ENCODE results near the gene RBM4B. TPM values are rescaled to one million over a fixed set of nuclear protein-coding genes. Genes with fewer than 3 reads are reported as not detected.
A peak's percentile ranks its signal among the peaks of the same experiment; 100 is the strongest.

RBM4B gene
- total and polyA plus RNA-seq, 2 of the 13 experiments (the other 11 are each of a cell fraction or from before 2014, with no cell fraction given): 25.8 to 32.4 TPM

DNA sequence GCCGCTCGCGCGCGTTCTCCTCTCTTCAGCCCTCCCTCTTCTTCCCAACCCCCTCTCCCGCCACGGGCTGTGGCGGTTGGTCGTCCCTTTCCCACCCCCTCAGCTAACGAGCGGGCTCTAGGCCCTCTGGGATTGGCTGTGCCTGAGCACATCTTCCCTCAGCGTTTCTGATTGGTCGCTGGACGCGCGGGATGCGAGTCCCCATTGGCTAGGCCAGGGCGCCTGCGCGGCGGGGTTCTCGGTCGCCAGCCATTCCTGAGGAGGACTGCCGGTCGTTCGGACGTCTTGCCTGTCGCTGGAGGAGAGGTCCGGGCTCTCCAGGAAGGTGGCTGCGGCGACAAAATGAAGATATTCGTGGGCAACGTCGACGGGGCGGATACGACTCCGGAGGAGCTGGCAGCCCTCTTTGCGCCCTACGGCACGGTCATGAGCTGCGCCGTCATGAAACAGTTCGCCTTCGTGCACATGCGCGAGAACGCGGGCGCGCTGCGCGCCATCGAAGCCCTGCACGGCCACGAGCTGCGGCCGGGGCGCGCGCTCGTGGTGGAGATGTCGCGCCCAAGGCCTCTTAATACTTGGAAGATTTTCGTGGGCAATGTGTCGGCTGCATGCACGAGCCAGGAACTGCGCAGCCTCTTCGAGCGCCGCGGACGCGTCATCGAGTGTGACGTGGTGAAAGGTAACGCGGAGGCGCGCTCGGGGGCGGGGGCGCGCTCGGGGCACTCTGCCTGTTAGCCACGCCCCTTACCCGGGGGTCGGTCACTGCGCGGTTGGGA lies 61.1 kb downstream of the RBM4B start, which contains the start of gene RBM14 (continued):
- no peak for TF ChIP-seq TBP (CRISPR knock-in tag; IDR thresholded peaks at IDR 0.05)
- TF ChIP-seq ZNF468 (CRISPR knock-in tag; IDR thresholded peaks at IDR 0.05): no peak
- peak; percentile 91 for TF ChIP-seq GTF3A (CRISPR knock-in tag; conservative IDR thresholded peaks at IDR 0.05)
- TF ChIP-seq GATAD2A (CRISPR knock-in tag; IDR thresholded peaks at IDR 0.05): peak; percentile 10; the same call in 1 of the 2 replicates
- no peak; the same call in 1 of the 2 replicates for TF ChIP-seq SMYD3 (CRISPR knock-in tag; IDR thresholded peaks at IDR 0.05)
- TF ChIP-seq ZFP62 (CRISPR knock-in tag; IDR thresholded peaks at IDR 0.05): no peak
- TF ChIP-seq, protein P1, sequence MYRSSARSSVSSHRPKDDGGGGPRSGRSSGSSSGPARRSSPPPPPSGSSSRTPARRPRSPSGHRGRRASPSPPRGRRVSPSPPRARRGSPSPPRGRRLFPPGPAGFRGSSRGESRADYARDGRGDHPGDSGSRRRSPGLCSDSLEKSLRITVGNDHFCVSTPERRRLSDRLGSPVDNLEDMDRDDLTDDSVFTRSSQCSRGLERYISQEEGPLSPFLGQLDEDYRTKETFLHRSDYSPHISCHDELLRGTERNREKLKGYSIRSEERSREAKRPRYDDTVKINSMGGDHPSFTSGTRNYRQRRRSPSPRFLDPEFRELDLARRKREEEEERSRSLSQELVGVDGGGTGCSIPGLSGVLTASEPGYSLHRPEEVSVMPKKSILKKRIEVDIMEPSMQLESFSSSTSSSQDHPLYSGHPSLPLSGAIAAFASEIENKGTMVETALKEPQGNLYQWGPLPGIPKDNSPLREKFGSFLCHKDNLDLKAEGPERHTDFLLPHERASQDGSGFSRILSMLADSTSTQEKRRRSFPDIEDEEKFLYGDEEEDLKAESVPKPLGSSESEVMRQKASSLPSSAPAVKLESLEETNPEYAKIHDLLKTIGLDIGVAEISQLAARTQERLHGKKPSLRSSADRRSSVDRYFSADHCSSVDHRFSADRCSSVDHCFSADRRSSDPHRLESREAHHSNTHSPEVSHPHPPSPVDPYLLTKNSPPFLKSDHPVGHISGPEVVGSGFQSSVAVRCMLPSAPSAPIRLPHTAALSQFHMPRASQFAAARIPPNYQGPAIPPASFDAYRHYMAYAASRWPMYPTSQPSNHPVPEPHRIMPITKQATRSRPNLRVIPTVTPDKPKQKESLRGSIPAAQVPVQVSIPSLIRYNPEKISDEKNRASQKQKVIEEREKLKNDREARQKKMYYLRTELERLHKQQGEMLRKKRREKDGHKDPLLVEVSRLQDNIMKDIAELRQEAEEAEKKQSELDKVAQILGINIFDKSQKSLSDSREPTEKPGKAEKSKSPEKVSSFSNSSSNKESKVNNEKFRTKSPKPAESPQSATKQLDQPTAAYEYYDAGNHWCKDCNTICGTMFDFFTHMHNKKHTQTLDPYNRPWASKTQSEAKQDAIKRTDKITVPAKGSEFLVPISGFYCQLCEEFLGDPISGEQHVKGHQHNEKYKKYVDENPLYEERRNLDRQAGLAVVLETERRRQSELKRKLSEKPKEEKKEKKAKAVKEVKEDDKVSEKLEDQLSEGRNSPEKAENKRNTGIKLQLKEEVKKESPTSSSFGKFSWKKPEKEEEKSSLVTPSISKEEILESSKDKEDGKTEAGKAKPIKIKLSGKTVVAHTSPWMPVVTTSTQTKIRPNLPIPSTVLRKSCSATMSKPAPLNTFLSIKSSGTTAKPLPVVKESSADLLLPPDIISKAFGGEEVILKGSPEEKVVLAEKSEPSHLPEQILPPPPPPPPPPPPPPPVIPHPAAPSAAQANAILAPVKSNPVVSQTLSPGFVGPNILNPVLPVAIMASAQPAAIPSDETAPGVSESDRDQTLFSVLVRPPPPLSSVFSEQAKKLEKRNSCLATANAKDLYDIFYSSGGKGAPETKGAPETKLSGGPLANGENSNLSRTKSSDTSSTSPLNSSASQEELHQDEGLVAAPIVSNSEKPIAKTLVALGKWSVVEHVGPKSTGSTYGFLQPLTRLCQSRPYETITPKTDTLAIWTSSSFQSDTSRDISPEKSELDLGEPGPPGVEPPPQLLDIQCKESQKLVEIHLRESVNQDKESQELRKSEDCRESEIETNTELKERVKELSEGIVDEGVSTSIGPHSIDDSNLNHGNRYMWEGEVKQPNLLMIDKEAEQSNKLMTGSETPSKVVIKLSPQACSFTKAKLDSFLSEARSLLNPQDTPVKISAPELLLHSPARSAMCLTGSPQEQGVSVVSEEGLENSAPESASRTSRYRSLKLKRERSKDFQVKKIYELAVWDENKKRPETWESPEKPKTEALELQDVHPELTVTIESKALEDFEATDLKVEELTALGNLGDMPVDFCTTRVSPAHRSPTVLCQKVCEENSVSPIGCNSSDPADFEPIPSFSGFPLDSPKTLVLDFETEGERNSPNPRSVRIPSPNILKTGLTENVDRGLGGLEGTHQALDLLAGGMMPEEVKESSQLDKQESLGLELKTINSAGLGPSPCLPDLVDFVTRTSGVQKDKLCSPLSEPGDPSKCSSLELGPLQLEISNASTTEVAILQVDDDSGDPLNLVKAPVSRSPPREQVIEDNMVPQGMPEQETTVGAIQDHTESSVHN (CRISPR knock-in tag; IDR thresholded peaks at IDR 0.05): peak; percentile 91
- TF ChIP-seq ZBTB21 (CRISPR knock-in tag; IDR thresholded peaks at IDR 0.05): peak; percentile 64; the same call in 1 of the 2 replicates
- peak; percentile 60 for TF ChIP-seq ARNT2 (CRISPR knock-in tag; IDR thresholded peaks at IDR 0.05; ENCODE audit: low read depth)
- TF ChIP-seq ZNF230 (CRISPR knock-in tag; IDR thresholded peaks at IDR 0.05): no peak; the same call in 1 of the 2 replicates
- TF ChIP-seq PAWR (CRISPR knock-in tag; IDR thresholded peaks at IDR 0.05; ENCODE audit: borderline replicate concordance): peak; percentile 79; the same call in 1 of the 2 replicates
- TF ChIP-seq ZNF33B (CRISPR knock-in tag; IDR thresholded peaks at IDR 0.05): peak; percentile 38; the same call in 1 of the 2 replicates
- TF ChIP-seq STAT5B (CRISPR knock-in tag; IDR thresholded peaks at IDR 0.05): no peak
- peak; percentile 91 for TF ChIP-seq KDM2A (CRISPR knock-in tag; IDR thresholded peaks at IDR 0.05; ENCODE audit: borderline replicate concordance, low read depth)
- TF ChIP-seq YY1 (IDR thresholded peaks at IDR 0.05; ENCODE audit: insufficient read depth, insufficient replicate concordance, low read depth, low read length): peak; percentile 87
- TF ChIP-seq ZNF616 (CRISPR knock-in tag; IDR thresholded peaks at IDR 0.05; ENCODE audit: low read depth): peak; percentile 57
- TF ChIP-seq ZNF44 (CRISPR knock-in tag; IDR thresholded peaks at IDR 0.05): 0 out of 2 replicates have a peak, but pooled peaks have one; percentile 22
- peak; percentile 66 for TF ChIP-seq ZNF441 (CRISPR knock-in tag; IDR thresholded peaks at IDR 0.05; ENCODE audit: borderline replicate concordance)
- TF ChIP-seq BRCA1 (CRISPR knock-in tag; IDR thresholded peaks at IDR 0.05): peak; percentile 75; the same call in 1 of the 2 replicates

Data from HepG2 (cell line).